B cell (primary cell): Measurements from ENCODE around the gene SPTBN1. TPM values are rescaled to one million over a fixed set of nuclear protein-coding genes. Genes with fewer than 3 reads are reported as not detected.
"Not testable (repeated sequence)": the region's sequence is repeated elsewhere in the genome, so short reads cannot be mapped to it uniquely, and the experiment has no call there.

Source experiments
- ATAC-seq: fragments of 200-7000 bp; cut with Tn5 transposase; one replicate; pipeline ENCODE4 v1.10.0; 2021; ENCODE audit warnings: low read depth, mild to moderate bottlenecking, moderate number of reproducible peaks, moderate library complexity
- CTCF ChIA-PET: fragments of 350-600 bp; sonication (Branson Sonifier 250); formaldehyde crosslinking; loops from one replicate; lab custom pipeline; 2021; ENCODE audit warnings: antibody characterized with exemption, inconsistent platforms; lab: Charles Lee
- POLR2A ChIA-PET: fragments of 350-600 bp; sonication (Branson Sonifier 250); formaldehyde crosslinking; loops from one replicate; lab custom pipeline; 2021; ENCODE audit warnings: antibody characterized with exemption; lab: Charles Lee
- DNase-seq: peaks from one replicate; pipeline ENCODE4 v3.0.0; 2013
- H2AFZ ChIP-seq: 2 replicates; pipeline ENCODE4 v1.6.1; 2012; ENCODE audit warnings: mild to moderate bottlenecking, low read depth, low read length; ENCODE audit not compliant: insufficient read depth, poor library complexity, severe bottlenecking
- H3K27ac ChIP-seq, 2 donors: 1 replicate in 1 of 2; 2 replicates in 1 of 2; pipeline ENCODE4 v1.5.1; 2012 to 2013; ENCODE audit warnings: low read length in 2 of 2, mild to moderate bottlenecking in 2 of 2, moderate library complexity in 1 of 2
- H3K27me3 ChIP-seq, 4 experiments: fragments of 200-600 bp in 1 of 4; sonication (generic) in 1 of 4; replicated peaks in 1 of 4; 1 replicate in 2 of 4; 2 replicates in 2 of 4; pipeline versions ENCODE4 v1.6.1 to v1.7.0; 2013 to 2016; ENCODE audit warnings: low read length in 3 of 4, mild to moderate bottlenecking in 2 of 4, mixed read lengths in 1 of 4, moderate library complexity in 1 of 4; ENCODE audit not compliant: insufficient read depth in 4 of 4, control insufficient read depth in 3 of 4; ENCODE audit errors: control extremely low read depth in 1 of 4
- H3K36me3 ChIP-seq, 2 experiments: replicated peaks in 1 of 2; 1 replicate in 1 of 2; 2 replicates in 1 of 2; pipeline versions ENCODE4 v1.6.1 to v1.7.1; 2013; ENCODE audit warnings: low read length in 1 of 2; ENCODE audit not compliant: insufficient read depth in 2 of 2, control insufficient read depth in 1 of 2; ENCODE audit errors: control extremely low read depth in 1 of 2, extremely low read depth in 1 of 2
- H3K4me1 ChIP-seq, 2 donors: fragments of 200-600 bp in 1 of 2; sonication (generic) in 1 of 2; 1 replicate in 1 of 2; 2 replicates in 1 of 2; pipeline versions ENCODE4 v1.5.1 to v1.6.1; 2013 to 2017; ENCODE audit warnings: low read length in 2 of 2; ENCODE audit not compliant: control insufficient read depth in 2 of 2, insufficient read depth in 2 of 2
- H3K4me2 ChIP-seq: replicated peaks from 2 replicates; pipeline ENCODE3; 2012; ENCODE audit warnings: mild to moderate bottlenecking, low read depth, low read length; ENCODE audit not compliant: poor library complexity, severe bottlenecking
- H3K4me3 ChIP-seq, 5 experiments: fragments of 200-600 bp in 1 of 5; sonication (generic) in 1 of 5; 1 replicate in 3 of 5; 2 replicates in 2 of 5; pipeline versions ENCODE4 v1.5.1 to v1.7.0; 2011 to 2016; ENCODE audit warnings: low read length in 4 of 5, mild to moderate bottlenecking in 4 of 5, low read depth in 2 of 5, control low read depth in 1 of 5, moderate library complexity in 1 of 5; ENCODE audit not compliant: insufficient read depth in 1 of 5; ENCODE audit errors: control extremely low read depth in 1 of 5, extremely low read depth in 1 of 5
- H3K79me2 ChIP-seq: fragments of 200-600 bp; sonication (generic); one replicate; pipeline ENCODE4 v1.6.0; 2016; ENCODE audit warnings: low read length; ENCODE audit not compliant: control insufficient read depth, insufficient read depth
- H3K9ac ChIP-seq: fragments of 200-600 bp; sonication (generic); 2 replicates; pipeline ENCODE4 v1.6.1; 2017; ENCODE audit warnings: mild to moderate bottlenecking, low read length, moderate library complexity
- H3K9me3 ChIP-seq, 3 donors: one replicate each; pipeline versions ENCODE4 v1.6.1 to v1.7.1; 2013; ENCODE audit warnings: low read length in 2 of 3; ENCODE audit not compliant: control insufficient read depth in 2 of 3, insufficient read depth in 1 of 3; ENCODE audit errors: control extremely low read depth in 1 of 3
- H4K20me1 ChIP-seq: 2 replicates; pipeline ENCODE4 v1.6.0; 2012; ENCODE audit warnings: mild to moderate bottlenecking, low read length; ENCODE audit not compliant: insufficient read depth, control insufficient read depth, poor library complexity, severe bottlenecking
- H3K27ac Mint-ChIP-seq: one replicate; pipeline ENCODE4 v1.8.0; 2021; ENCODE audit warnings: mixed read lengths
- H3K27me3 Mint-ChIP-seq: one replicate; pipeline ENCODE4 v1.8.0; 2021; ENCODE audit warnings: mixed read lengths
- H3K4me1 Mint-ChIP-seq: one replicate; pipeline ENCODE4 v1.8.0; 2021; ENCODE audit warnings: mixed read lengths
- H3K4me3 Mint-ChIP-seq: one replicate; pipeline ENCODE4 v1.8.0; 2021; ENCODE audit warnings: mixed read lengths
- H3K9me3 Mint-ChIP-seq: one replicate; pipeline ENCODE4 v1.8.0; 2022; ENCODE audit warnings: mixed read lengths; ENCODE audit not compliant: insufficient read depth
- EZH2 ChIP-seq: IDR thresholded peaks from 2 replicates; pipeline ENCODE4 v1.6.1; 2012; ENCODE audit warnings: borderline replicate concordance, low read depth, mild to moderate bottlenecking, moderate library complexity, low read length; ENCODE audit not compliant: insufficient read depth, poor library complexity, severe bottlenecking
- WGBS: methylation state at CpG from one replicate; pipeline ENCODE4 v1.1.5; 2013; ENCODE audit warnings: missing lambda C conversion rate; ENCODE audit not compliant: insufficient coverage; 5-methylcytosine and 5-hydroxymethylcytosine counted together
- intact Hi-C: fragments of 100-400 bp; cut with micrococcal nuclease; formaldehyde crosslinking; loops from one replicate; pipeline ENCODE4 v1.10.0; 2022
- polyA plus RNA-seq: library from polyadenylated mRNA; depleted of rRNA; stranded (reverse); fragments of >200 nt; gene quantifications from 2 replicates; pipeline ENCODE4 v1.2.3, GENCODE V29; 2012
- total RNA-seq, 2 donors: library from RNA; stranded (reverse); fragments of 120-200 nt in 1 of 2; gene quantifications; 1 replicate in 1 of 2; 2 replicates in 1 of 2; pipeline versions ENCODE4 v1.2.3 to v1.2.4, GENCODE V29; 2013 to 2022
- TF ChIP-seq, protein P1 (sequence below): fragments of 200-600 bp; IDR thresholded peaks from one replicate; pipeline ENCODE4 v1.8.0; 2022; ENCODE audit warnings: antibody characterized with exemption, mild to moderate bottlenecking

SPTBN1 gene
- total and polyA plus RNA-seq, 2 donors (not counting 1 experiment from before 2014, with no cell fraction given) = 43.7 to 144 TPM

DNA sequence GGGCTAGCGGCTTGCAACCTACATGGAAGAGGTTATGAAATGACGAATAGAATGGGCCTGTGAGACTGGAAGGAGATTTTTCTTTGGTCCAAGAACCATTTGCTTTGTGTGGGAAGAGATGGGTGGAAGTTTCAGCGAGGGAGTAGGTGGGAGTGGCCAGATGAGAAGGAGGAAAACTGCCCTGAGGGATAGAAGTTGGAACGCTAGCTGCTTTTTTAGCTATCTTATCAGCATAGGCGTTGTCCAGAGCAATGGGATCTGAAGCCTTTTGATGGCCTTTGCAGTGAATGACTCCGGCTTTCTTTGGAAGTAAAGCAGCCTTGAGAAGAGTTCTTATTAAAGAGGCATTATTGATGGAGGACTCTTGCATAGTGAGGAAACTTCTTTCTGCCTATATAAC lies 52.4 kb downstream of the SPTBN1 start:
- Histone ChIP-seq H3K9me3 (peaks cover 0 to 4% (median 0%) of the 10 kb centered on the region in 3 donors), H4K20me1 (no peaks in the 10 kb centered on the region), H3K79me2 (no peaks in the 10 kb centered on the region), H3K9ac (no peak overlapping the region), H2AFZ (no peak overlapping the region), H3K4me3 (no peak overlapping the region), H3K4me1 (no peaks in the 10 kb centered on the region), H3K4me2 (no peak overlapping the region), H3K27ac (no peak overlapping the region), H3K27me3 (no peaks in the 10 kb centered on the region), H3K36me3 (no peaks in the 10 kb centered on the region)
- Mint-ChIP-seq H3K27me3 (no peaks in the 10 kb centered on the region), H3K4me1 (no peaks in the 10 kb centered on the region), H3K4me3 (no peak overlapping the region), H3K27ac (no peak overlapping the region), H3K9me3 (no peaks in the 10 kb centered on the region)
- TF ChIP-seq, protein P1, sequence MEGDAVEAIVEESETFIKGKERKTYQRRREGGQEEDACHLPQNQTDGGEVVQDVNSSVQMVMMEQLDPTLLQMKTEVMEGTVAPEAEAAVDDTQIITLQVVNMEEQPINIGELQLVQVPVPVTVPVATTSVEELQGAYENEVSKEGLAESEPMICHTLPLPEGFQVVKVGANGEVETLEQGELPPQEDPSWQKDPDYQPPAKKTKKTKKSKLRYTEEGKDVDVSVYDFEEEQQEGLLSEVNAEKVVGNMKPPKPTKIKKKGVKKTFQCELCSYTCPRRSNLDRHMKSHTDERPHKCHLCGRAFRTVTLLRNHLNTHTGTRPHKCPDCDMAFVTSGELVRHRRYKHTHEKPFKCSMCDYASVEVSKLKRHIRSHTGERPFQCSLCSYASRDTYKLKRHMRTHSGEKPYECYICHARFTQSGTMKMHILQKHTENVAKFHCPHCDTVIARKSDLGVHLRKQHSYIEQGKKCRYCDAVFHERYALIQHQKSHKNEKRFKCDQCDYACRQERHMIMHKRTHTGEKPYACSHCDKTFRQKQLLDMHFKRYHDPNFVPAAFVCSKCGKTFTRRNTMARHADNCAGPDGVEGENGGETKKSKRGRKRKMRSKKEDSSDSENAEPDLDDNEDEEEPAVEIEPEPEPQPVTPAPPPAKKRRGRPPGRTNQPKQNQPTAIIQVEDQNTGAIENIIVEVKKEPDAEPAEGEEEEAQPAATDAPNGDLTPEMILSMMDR = no peak
- no peak for TF ChIP-seq EZH2
- WGBS = 95% methylated on average over 6 of the region's 6 CpGs
- intact Hi-C loops = no loop called here
- ChIA-PET POLR2A (no interaction called here), CTCF (no interaction called here)
- DNase-seq (no peak), ATAC-seq (no peak)

DNA sequence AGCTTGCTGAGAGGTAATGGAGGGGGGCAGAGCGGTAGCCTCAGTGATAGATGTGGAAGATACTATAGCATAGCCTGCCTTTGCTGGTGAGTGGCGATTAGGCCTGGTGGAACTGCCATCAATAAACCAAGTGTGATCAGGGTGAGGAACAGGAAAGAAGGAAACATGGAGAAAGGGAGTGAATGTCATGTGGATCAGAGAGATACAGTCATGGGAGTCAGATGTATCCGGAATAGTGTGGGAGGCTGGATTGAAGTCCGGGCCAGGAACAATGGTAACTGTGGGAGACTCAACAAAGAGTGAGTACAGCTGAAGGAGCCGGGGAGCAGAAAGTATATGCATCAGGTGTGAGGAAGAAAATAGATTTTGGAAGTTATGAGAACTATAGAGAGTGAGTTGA lies 52.9 kb downstream of the SPTBN1 start:
- 94% methylated on average over 4 of the region's 5 CpGs for WGBS
- POLR2A ChIA-PET = not testable (repeated sequence)

More for the DNA sequence above, 52.9 kb downstream of the SPTBN1 start:
- H3K9me3 Mint-ChIP-seq, H3K4me3 Mint-ChIP-seq, DNase-seq, intact Hi-C loops, H3K4me3 ChIP-seq, H3K4me1 Mint-ChIP-seq, H3K79me2 ChIP-seq, H3K4me2 ChIP-seq, H3K27ac Mint-ChIP-seq, H3K9ac ChIP-seq, H3K27me3 ChIP-seq, H2AFZ ChIP-seq, ATAC-seq, H3K4me1 ChIP-seq, H3K9me3 ChIP-seq, H3K36me3 ChIP-seq, CTCF ChIA-PET, H3K27ac ChIP-seq, H3K27me3 Mint-ChIP-seq, H4K20me1 ChIP-seq: not testable (repeated sequence)
